RPMI7951 (cell line): ENCODE data around the gene LRRC61. TPM values are rescaled to one million over a fixed set of nuclear protein-coding genes. Genes with fewer than 3 reads are reported as not detected.
"Not testable (repeated sequence)": the region's sequence is repeated elsewhere in the genome, so short reads cannot be mapped to it uniquely, and the experiment has no call there.

Source experiments
- DNase-seq: peaks from one replicate; pipeline ENCODE4 v3.0.0-alpha.2; 2012; ENCODE audit warnings: low read depth
- total RNA-seq: library from RNA; depleted of rRNA; stranded (reverse); fragments of >200 nt; shearing (Covaris generic); gene quantifications from 2 replicates; pipeline ENCODE4 v1.2.3, GENCODE V29; 2014; rRNA removed

The LRRC61 gene
- total RNA-seq, 1 experiment from 2014 or later = 7.9 TPM

DNA sequence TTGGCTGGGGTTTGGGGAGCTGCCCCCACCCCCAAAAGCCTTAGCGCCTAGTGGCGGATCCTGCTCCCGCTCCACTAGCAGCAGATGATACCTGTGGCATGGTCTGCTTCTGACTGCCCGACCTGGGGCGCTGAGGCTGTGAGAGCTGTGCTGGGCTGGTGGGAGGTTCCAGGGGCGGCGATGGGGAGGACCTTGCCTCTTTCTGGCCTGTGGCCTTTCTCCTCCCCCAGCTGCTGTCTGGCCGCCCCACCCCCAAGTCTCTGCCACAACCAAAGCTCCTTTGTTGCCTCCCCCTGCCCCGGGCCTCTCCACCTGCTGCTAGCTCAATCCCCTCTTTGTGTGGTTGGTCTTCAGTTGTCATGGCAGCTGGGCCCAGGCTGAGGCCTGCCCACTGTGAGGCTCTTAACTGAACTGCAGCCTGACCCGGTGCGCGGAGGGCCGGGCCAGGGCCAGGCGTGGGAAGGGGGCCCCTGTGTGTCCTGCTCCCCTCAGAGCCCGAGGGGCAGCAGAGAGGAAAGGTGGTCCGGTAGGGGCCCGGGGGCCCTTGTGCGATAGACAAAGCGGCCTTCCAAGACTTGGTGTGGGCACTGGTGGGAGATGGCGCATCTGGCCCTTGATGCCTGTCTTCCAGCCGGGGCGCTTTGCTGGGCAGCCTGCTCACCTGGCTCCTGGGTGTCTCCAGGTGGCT, 60.7 kb downstream of the LRRC61 start:
- peak; percentile 44 for DNase-seq

GRCh38 chr7:150384406-150385301, 61.5 kb downstream of the LRRC61 start:
- no peak for DNase-seq

- DNase-seq = no peak
These were observed 62.2 kb downstream of the LRRC61 start for GRCh38 chr7:150385302-150385723.

DNA sequence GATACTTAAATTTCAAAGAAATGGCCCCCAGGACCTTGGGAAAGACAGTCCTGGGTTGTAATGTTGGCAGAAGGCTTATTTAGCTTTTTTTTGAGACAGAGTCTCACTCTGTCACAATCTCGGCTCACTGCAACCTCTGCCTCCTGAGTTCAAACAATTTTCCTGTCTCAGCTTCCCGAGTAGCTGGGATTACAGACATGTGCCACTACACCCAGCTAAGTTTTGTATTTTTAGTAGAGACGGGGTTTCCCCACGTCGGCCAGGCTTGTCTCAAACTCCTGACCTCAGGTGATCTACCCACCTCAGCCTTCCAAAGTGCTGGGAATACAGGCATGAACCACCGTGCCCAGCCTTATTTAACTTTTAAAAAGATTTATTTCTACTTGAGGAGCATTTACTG, 62.7 kb downstream of the LRRC61 start:
- DNase-seq = not testable (repeated sequence)

Other genes starting within 250 kb of the LRRC61 start
- 9.7 and 18.1 TPM in 2 replicates for gene ACTR3C, start 190 bp downstream of the LRRC61 start, total RNA-seq
- 1.4 TPM in 1 of 2 replicates, not detected in the other for gene RARRES2, start 18.3 kb downstream of the LRRC61 start, total RNA-seq
- gene REPIN1, start 45.5 kb downstream of the LRRC61 start, total RNA-seq = 28.2 and 49.3 TPM in 2 replicates
- gene ZNF775, start 56.0 kb downstream of the LRRC61 start, total RNA-seq = 1.8 and 3.4 TPM in 2 replicates
- gene GIMAP8, start 127.3 kb downstream of the LRRC61 start, total RNA-seq = 0.12 TPM in 1 of 2 replicates, not detected in the other
- not detected in 2 replicates for gene GIMAP7, start 191.5 kb downstream of the LRRC61 start, total RNA-seq
- not detected in 2 replicates for gene GIMAP4, start 244.0 kb downstream of the LRRC61 start, total RNA-seq